Astrocyte (in vitro differentiated cells and primary cell): ENCODE measurements around the gene WDR27. TPM values are rescaled to one million over a fixed set of nuclear protein-coding genes. Genes with fewer than 3 reads are reported as not detected.

Source experiments
- DNase-seq: peaks from one replicate; pipeline ENCODE4 v3.0.0-alpha.2; 2010; ENCODE audit warnings: low read depth
- FAIRE-seq: peaks from 2 replicates; lab custom pipeline; 2011; peaks lifted over from hg19 to GRCh38; lab: Jason Lieb, UNC
- H2AFZ ChIP-seq: 2 replicates; pipeline ENCODE4 v1.6.0; 2012; ENCODE audit warnings: low read depth, low read length, inconsistent platforms
- H3K27ac ChIP-seq: 2 replicates; pipeline ENCODE4 v1.5.1; 2011; ENCODE audit warnings: low read depth, low read length, inconsistent platforms
- H3K27me3 ChIP-seq: 2 replicates; pipeline ENCODE4 v1.6.0; 2011; ENCODE audit warnings: low read length, inconsistent platforms; ENCODE audit not compliant: insufficient read depth
- H3K36me3 ChIP-seq: 2 replicates; pipeline ENCODE4 v1.5.1; 2011; ENCODE audit warnings: low read length, inconsistent platforms; ENCODE audit not compliant: insufficient read depth
- H3K4me1 ChIP-seq: 2 replicates; pipeline ENCODE4 v1.5.1; 2011; ENCODE audit warnings: low read length, inconsistent platforms; ENCODE audit not compliant: insufficient read depth
- H3K4me2 ChIP-seq: 2 replicates; pipeline ENCODE4 v1.6.0; 2012; ENCODE audit warnings: low read length, inconsistent platforms
- H3K4me3 ChIP-seq: 2 replicates; pipeline ENCODE4 v1.5.1; 2011; ENCODE audit warnings: low read depth, mild to moderate bottlenecking, low read length, inconsistent platforms; ENCODE audit not compliant: insufficient read depth
- H3K79me2 ChIP-seq: 2 replicates; pipeline ENCODE4 v1.6.0; 2012; ENCODE audit warnings: mild to moderate bottlenecking, low read length, inconsistent platforms; ENCODE audit not compliant: insufficient read depth
- H3K9ac ChIP-seq: 2 replicates; pipeline ENCODE4 v1.6.0; 2012; ENCODE audit warnings: mild to moderate bottlenecking, low read length, inconsistent platforms
- H3K9me3 ChIP-seq: 2 replicates; pipeline ENCODE4 v1.5.1; 2012; ENCODE audit warnings: low read depth, mild to moderate bottlenecking, low read length, inconsistent platforms; ENCODE audit not compliant: insufficient read depth
- H4K20me1 ChIP-seq: 2 replicates; pipeline ENCODE4 v1.6.0; 2012; ENCODE audit warnings: low read length, inconsistent platforms; ENCODE audit not compliant: insufficient read depth
- H3K27ac Mint-ChIP-seq: one replicate; pipeline ENCODE4 v1.8.0; 2021; ENCODE audit warnings: mild to moderate bottlenecking, mixed read lengths; ENCODE audit not compliant: unreplicated experiment
- H3K27me3 Mint-ChIP-seq: one replicate; pipeline ENCODE4 v1.8.0; 2021; ENCODE audit warnings: low read depth, mixed read lengths; ENCODE audit not compliant: unreplicated experiment
- H3K36me3 Mint-ChIP-seq: one replicate; pipeline ENCODE4 v1.8.0; 2021; ENCODE audit warnings: low read depth, mixed read lengths; ENCODE audit not compliant: unreplicated experiment
- H3K4me1 Mint-ChIP-seq: one replicate; pipeline ENCODE4 v1.8.0; 2021; ENCODE audit warnings: low read depth, mixed read lengths; ENCODE audit not compliant: unreplicated experiment
- H3K4me3 Mint-ChIP-seq: one replicate; pipeline ENCODE4 v1.8.0; 2021; ENCODE audit warnings: mild to moderate bottlenecking, moderate library complexity, mixed read lengths; ENCODE audit not compliant: unreplicated experiment
- H3K9me3 Mint-ChIP-seq: one replicate; pipeline ENCODE4 v1.8.0; 2021; ENCODE audit warnings: mild to moderate bottlenecking, mixed read lengths; ENCODE audit not compliant: unreplicated experiment
- CTCF ChIP-seq: IDR thresholded peaks from 2 replicates; pipeline ENCODE4 v1.5.1; 2011; ENCODE audit warnings: low read depth, mild to moderate bottlenecking, inconsistent platforms, low read length, moderate library complexity; ENCODE audit not compliant: insufficient read depth
- EZH2 ChIP-seq: IDR thresholded peaks from 2 replicates; pipeline ENCODE4 v1.6.1; 2012; ENCODE audit warnings: mild to moderate bottlenecking, low read length, inconsistent platforms; ENCODE audit not compliant: insufficient read depth
- total RNA-seq: library from RNA; stranded (reverse); gene quantifications from 2 replicates; pipeline ENCODE4 v1.2.1, GENCODE V29; 2021

Gene WDR27
- total RNA-seq, 1 donor from 2014 or later = 31.2 TPM

DNA sequence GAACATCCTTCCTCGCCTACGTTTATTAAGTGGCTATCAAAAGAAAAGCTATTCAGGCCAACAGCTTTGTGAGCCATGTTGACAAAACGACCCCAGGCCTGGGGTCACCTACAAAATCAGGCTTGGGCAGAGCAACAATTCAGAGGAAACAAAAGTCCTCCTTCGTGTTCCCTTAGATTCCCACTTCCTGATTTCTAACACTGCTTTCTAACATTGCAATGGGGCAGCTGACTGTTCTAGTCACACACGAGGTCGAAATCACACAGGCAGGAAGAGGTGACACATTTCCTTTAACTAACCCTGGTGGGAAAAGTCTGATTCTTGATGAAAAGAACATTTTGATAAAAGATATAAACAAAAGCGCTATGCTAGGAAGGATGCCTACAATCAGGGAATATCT lies 31.9 kb downstream of the WDR27 start:
- Histone ChIP-seq H3K27me3 (no peaks in the 10 kb centered on the region), H3K9me3 (no peaks in the 10 kb centered on the region), H3K4me1 (peaks cover 4% of the 10 kb centered on the region), H3K9ac (peak overlapping the region; percentile 33), H3K4me2 (peak overlapping the region; percentile 65), H3K79me2 (no peaks in the 10 kb centered on the region), H3K36me3 (peaks cover 2% of the 10 kb centered on the region), H4K20me1 (no peaks in the 10 kb centered on the region), H3K4me3 (no peak overlapping the region), H2AFZ (peak overlapping the region; percentile 55), H3K27ac (peak overlapping the region; percentile 4)
- DNase-seq (no peak), FAIRE-seq (no peak)
- H3K4me1 Mint-ChIP-seq = peaks cover 4% of the 10 kb centered on the region
- no peaks in the 10 kb centered on the region for H3K9me3 Mint-ChIP-seq
- no peak for TF ChIP-seq CTCF
- TF ChIP-seq EZH2 = no peak
- no peak overlapping the region for H3K27ac Mint-ChIP-seq
- no peaks in the 10 kb centered on the region for H3K27me3 Mint-ChIP-seq
- H3K4me3 Mint-ChIP-seq = no peak overlapping the region
- H3K36me3 Mint-ChIP-seq = peaks cover 5% of the 10 kb centered on the region

GRCh38 chr6:169669147-169669546 lies 32.7 kb downstream of the WDR27 start:
- no peaks in the 10 kb centered on the region for H3K27me3 Mint-ChIP-seq
- DNase-seq (no peak), FAIRE-seq (no peak)
- H3K4me1 Mint-ChIP-seq = peaks cover 4% of the 10 kb centered on the region
- peaks cover 10% of the 10 kb centered on the region for H3K36me3 Mint-ChIP-seq
- H3K4me2 ChIP-seq = no peak overlapping the region
- no peak overlapping the region for H3K27ac ChIP-seq
- no peak overlapping the region for H2AFZ ChIP-seq
- H3K4me3 ChIP-seq = no peak overlapping the region
- H3K4me1 ChIP-seq = peaks cover 4% of the 10 kb centered on the region
- no peaks in the 10 kb centered on the region for H3K9me3 ChIP-seq
- H3K79me2 ChIP-seq = no peaks in the 10 kb centered on the region
- TF ChIP-seq EZH2 = no peak
- TF ChIP-seq CTCF = no peak
- H3K4me3 Mint-ChIP-seq = no peak overlapping the region
- H3K36me3 ChIP-seq = peaks cover 2% of the 10 kb centered on the region
- H3K27ac Mint-ChIP-seq = no peak overlapping the region
- H3K9ac ChIP-seq = no peak overlapping the region
- no peaks in the 10 kb centered on the region for H3K9me3 Mint-ChIP-seq
- H4K20me1 ChIP-seq = no peaks in the 10 kb centered on the region
- H3K27me3 ChIP-seq = no peaks in the 10 kb centered on the region

GRCh38 chr6:169668203-169668847 lies 33.5 kb downstream of the WDR27 start:
- Histone ChIP-seq H3K9me3 (no peaks in the 10 kb centered on the region), H3K4me3 (no peak overlapping the region), H3K9ac (no peak overlapping the region), H3K27ac (no peak overlapping the region), H3K4me2 (no peak overlapping the region), H2AFZ (no peak overlapping the region), H4K20me1 (no peaks in the 10 kb centered on the region), H3K4me1 (peaks cover 4% of the 10 kb centered on the region), H3K27me3 (no peaks in the 10 kb centered on the region), H3K79me2 (no peaks in the 10 kb centered on the region), H3K36me3 (peaks cover 2% of the 10 kb centered on the region)
- FAIRE-seq (no peak), DNase-seq (no peak)
- H3K4me1 Mint-ChIP-seq = peaks cover 4% of the 10 kb centered on the region
- no peak overlapping the region for H3K4me3 Mint-ChIP-seq
- H3K27ac Mint-ChIP-seq = no peak overlapping the region
- TF ChIP-seq CTCF (no peak), EZH2 (no peak)
- peaks cover 13% of the 10 kb centered on the region for H3K36me3 Mint-ChIP-seq
- H3K27me3 Mint-ChIP-seq = no peaks in the 10 kb centered on the region
- H3K9me3 Mint-ChIP-seq = no peaks in the 10 kb centered on the region
